Right hindlimb (tissue), 1 donor: ENCODE measurements around the gene CDH12.
"Not testable (repeated sequence)": the region's sequence is repeated elsewhere in the genome, so short reads cannot be mapped to it uniquely, and the experiment has no call there.

ENCODE experiments used
- DNase-seq: peaks from one replicate; pipeline ENCODE4 v3.0.0-alpha.2; 2018

CDH12 gene

GRCh38 chr5:22643356-22643755 is 209.8 kb downstream of the CDH12 start:
- no peak for DNase-seq

- no peak for DNase-seq
Measured at GRCh38 chr5:22631683-22632082, 221.5 kb downstream of the CDH12 start.

GRCh38 chr5:22627029-22627428 is 226.1 kb downstream of the CDH12 start:
- no peak for DNase-seq

- DNase-seq, result no peak
Measured at GRCh38 chr5:22625451-22625850, 227.7 kb downstream of the CDH12 start.

- DNase-seq, result no peak
Measured at GRCh38 chr5:22621084-22621483, 232.1 kb downstream of the CDH12 start.

GRCh38 chr5:22615964-22616363 is 237.2 kb downstream of the CDH12 start:
- no peak for DNase-seq

- no peak for DNase-seq
Measured at GRCh38 chr5:22614486-22615094, 238.6 kb downstream of the CDH12 start.

GRCh38 chr5:22612928-22613327 is 240.2 kb downstream of the CDH12 start:
- DNase-seq, result no peak

GRCh38 chr5:22611327-22611726 is 241.8 kb downstream of the CDH12 start:
- no peak for DNase-seq

GRCh38 chr5:22607498-22607897 is 245.6 kb downstream of the CDH12 start:
- DNase-seq, result not testable (repeated sequence)

GRCh38 chr5:22605473-22605872 is 247.7 kb downstream of the CDH12 start:
- no peak for DNase-seq

GRCh38 chr5:22604711-22605110 is 248.4 kb downstream of the CDH12 start:
- DNase-seq, result no peak

GRCh38 chr5:22598796-22599195 is 254.3 kb downstream of the CDH12 start:
- no peak for DNase-seq

GRCh38 chr5:22596404-22596970 is 256.7 kb downstream of the CDH12 start:
- no peak for DNase-seq

- no peak for DNase-seq
Measured at GRCh38 chr5:22594491-22594890, 258.7 kb downstream of the CDH12 start.

- DNase-seq, result no peak
Measured at GRCh38 chr5:22593592-22593991, 259.6 kb downstream of the CDH12 start.

- no peak for DNase-seq
Measured at GRCh38 chr5:22591461-22591860, 261.7 kb downstream of the CDH12 start.

GRCh38 chr5:22590677-22591268 is 262.4 kb downstream of the CDH12 start:
- DNase-seq, result no peak

GRCh38 chr5:22577711-22578110 is 275.4 kb downstream of the CDH12 start:
- DNase-seq, result no peak

GRCh38 chr5:22577006-22577405 is 276.1 kb downstream of the CDH12 start:
- no peak for DNase-seq

GRCh38 chr5:22572941-22573340 is 280.2 kb downstream of the CDH12 start:
- no peak for DNase-seq

- DNase-seq, result no peak
Measured at GRCh38 chr5:22567983-22568382, 285.2 kb downstream of the CDH12 start.

GRCh38 chr5:22560147-22560546 is 293.0 kb downstream of the CDH12 start:
- DNase-seq, result no peak

GRCh38 chr5:22557251-22557650 is 295.9 kb downstream of the CDH12 start:
- no peak for DNase-seq

- DNase-seq, result no peak
Measured at GRCh38 chr5:22554475-22554874, 298.7 kb downstream of the CDH12 start.
